Measurements from ENCODE around the gene SEMA3C. TPM values are rescaled to one million over a fixed set of nuclear protein-coding genes. Genes with fewer than 3 reads are reported as not detected.

Gene SEMA3C
- total RNA-seq, 1 donor from 2014 or later, result 0.26 TPM

GRCh38 chr7:80960244-80960795 is 41.5 kb upstream of the SEMA3C start:
- H3K27ac Mint-ChIP-seq (ENCODE audit: unreplicated experiment), result no peak overlapping the region
- H3K4me3 Mint-ChIP-seq (ENCODE audit: unreplicated experiment), result no peak overlapping the region
- H3K4me1 Mint-ChIP-seq (ENCODE audit: unreplicated experiment), result peaks cover 6% of the 10 kb centered on the region
- no peaks in the 10 kb centered on the region for H3K27me3 Mint-ChIP-seq (ENCODE audit: unreplicated experiment)
- DNase-seq (ENCODE audit: low spot score), result no peak
- TF ChIP-seq CTCF (IDR thresholded peaks at IDR 0.05; ENCODE audit: unreplicated experiment), result no peak
- H3K9me3 Mint-ChIP-seq (ENCODE audit: unreplicated experiment), result no peaks in the 10 kb centered on the region
- H3K36me3 Mint-ChIP-seq (ENCODE audit: low read depth, unreplicated experiment), result no peaks in the 10 kb centered on the region

- Mint-ChIP-seq H3K36me3 (ENCODE audit: low read depth, unreplicated experiment) (no peaks in the 10 kb centered on the region), H3K27me3 (ENCODE audit: unreplicated experiment) (no peaks in the 10 kb centered on the region), H3K4me1 (ENCODE audit: unreplicated experiment) (peaks cover 13% of the 10 kb centered on the region), H3K27ac (ENCODE audit: unreplicated experiment) (no peak overlapping the region), H3K4me3 (ENCODE audit: unreplicated experiment) (no peak overlapping the region), H3K9me3 (ENCODE audit: unreplicated experiment) (no peaks in the 10 kb centered on the region)
- TF ChIP-seq CTCF (IDR thresholded peaks at IDR 0.05; ENCODE audit: unreplicated experiment), result no peak
- no peak for DNase-seq (ENCODE audit: low spot score)
Measured at GRCh38 chr7:80957226-80957777, 38.5 kb upstream of the SEMA3C start.

- no peaks in the 10 kb centered on the region for H3K27me3 Mint-ChIP-seq (ENCODE audit: unreplicated experiment)
- TF ChIP-seq CTCF (IDR thresholded peaks at IDR 0.05; ENCODE audit: unreplicated experiment), result no peak
- H3K27ac Mint-ChIP-seq (ENCODE audit: unreplicated experiment), result no peak overlapping the region
- DNase-seq (ENCODE audit: low spot score), result no peak
- H3K9me3 Mint-ChIP-seq (ENCODE audit: unreplicated experiment), result no peaks in the 10 kb centered on the region
- H3K4me3 Mint-ChIP-seq (ENCODE audit: unreplicated experiment), result no peak overlapping the region
- H3K36me3 Mint-ChIP-seq (ENCODE audit: low read depth, unreplicated experiment), result no peaks in the 10 kb centered on the region
- peaks cover 7% of the 10 kb centered on the region for H3K4me1 Mint-ChIP-seq (ENCODE audit: unreplicated experiment)
Measured at GRCh38 chr7:80954191-80954590, 35.3 kb upstream of the SEMA3C start.

GRCh38 chr7:80950550-80950967 is 31.7 kb upstream of the SEMA3C start:
- Mint-ChIP-seq H3K4me1 (ENCODE audit: unreplicated experiment) (peaks cover 7% of the 10 kb centered on the region), H3K9me3 (ENCODE audit: unreplicated experiment) (no peaks in the 10 kb centered on the region), H3K36me3 (ENCODE audit: low read depth, unreplicated experiment) (no peaks in the 10 kb centered on the region), H3K27me3 (ENCODE audit: unreplicated experiment) (no peaks in the 10 kb centered on the region), H3K4me3 (ENCODE audit: unreplicated experiment) (no peak overlapping the region), H3K27ac (ENCODE audit: unreplicated experiment) (no peak overlapping the region)
- TF ChIP-seq CTCF (IDR thresholded peaks at IDR 0.05; ENCODE audit: unreplicated experiment), result no peak
- no peak for DNase-seq (ENCODE audit: low spot score)

- no peaks in the 10 kb centered on the region for H3K27me3 Mint-ChIP-seq (ENCODE audit: unreplicated experiment)
- H3K36me3 Mint-ChIP-seq (ENCODE audit: low read depth, unreplicated experiment), result no peaks in the 10 kb centered on the region
- no peaks in the 10 kb centered on the region for H3K4me1 Mint-ChIP-seq (ENCODE audit: unreplicated experiment)
- DNase-seq (ENCODE audit: low spot score), result no peak
- no peak for TF ChIP-seq CTCF (IDR thresholded peaks at IDR 0.05; ENCODE audit: unreplicated experiment)
- no peaks in the 10 kb centered on the region for H3K9me3 Mint-ChIP-seq (ENCODE audit: unreplicated experiment)
- no peak overlapping the region for H3K27ac Mint-ChIP-seq (ENCODE audit: unreplicated experiment)
- H3K4me3 Mint-ChIP-seq (ENCODE audit: unreplicated experiment), result no peak overlapping the region
Measured at GRCh38 chr7:80949449-80949848, 30.6 kb upstream of the SEMA3C start.
